Nephron (organoid): Measurements from ENCODE around the gene HGFAC.
A peak's percentile ranks its signal among the peaks of the same experiment; 100 is the strongest.

Experiments
- H3K27ac Mint-ChIP-seq, 3 experiments: 2 replicates each; pipeline ENCODE4 v1.8.0; 2020; ENCODE audit warnings: mixed read lengths in 3 of 3, mild to moderate bottlenecking in 2 of 3, moderate library complexity in 1 of 3
- H3K27me3 Mint-ChIP-seq: 2 replicates; pipeline ENCODE4 v1.8.0; 2021; ENCODE audit warnings: low read depth, mild to moderate bottlenecking, moderate library complexity, mixed read lengths
- H3K36me3 Mint-ChIP-seq: 2 replicates; pipeline ENCODE4 v1.8.0; 2020; ENCODE audit warnings: low read depth, mixed read lengths
- H3K4me1 Mint-ChIP-seq: 2 replicates; pipeline ENCODE4 v1.8.0; 2020; ENCODE audit warnings: mixed read lengths
- H3K4me3 Mint-ChIP-seq, 3 experiments: 2 replicates each; pipeline ENCODE4 v1.8.0; 2020; ENCODE audit warnings: mild to moderate bottlenecking in 3 of 3, mixed read lengths in 3 of 3, moderate library complexity in 2 of 3
- H3K9me3 Mint-ChIP-seq: 2 replicates; pipeline ENCODE4 v1.8.0; 2020; ENCODE audit warnings: mixed read lengths
- TF ChIP-seq, protein P1 (sequence below), 3 experiments: fragments of 200-600 bp; sonication (generic); IDR thresholded peaks; one replicate each; pipeline ENCODE4 v1.5.0; 2021; ENCODE audit warnings: antibody characterized with exemption in 3 of 3; ENCODE audit not compliant: unreplicated experiment in 3 of 3

HGFAC gene

DNA sequence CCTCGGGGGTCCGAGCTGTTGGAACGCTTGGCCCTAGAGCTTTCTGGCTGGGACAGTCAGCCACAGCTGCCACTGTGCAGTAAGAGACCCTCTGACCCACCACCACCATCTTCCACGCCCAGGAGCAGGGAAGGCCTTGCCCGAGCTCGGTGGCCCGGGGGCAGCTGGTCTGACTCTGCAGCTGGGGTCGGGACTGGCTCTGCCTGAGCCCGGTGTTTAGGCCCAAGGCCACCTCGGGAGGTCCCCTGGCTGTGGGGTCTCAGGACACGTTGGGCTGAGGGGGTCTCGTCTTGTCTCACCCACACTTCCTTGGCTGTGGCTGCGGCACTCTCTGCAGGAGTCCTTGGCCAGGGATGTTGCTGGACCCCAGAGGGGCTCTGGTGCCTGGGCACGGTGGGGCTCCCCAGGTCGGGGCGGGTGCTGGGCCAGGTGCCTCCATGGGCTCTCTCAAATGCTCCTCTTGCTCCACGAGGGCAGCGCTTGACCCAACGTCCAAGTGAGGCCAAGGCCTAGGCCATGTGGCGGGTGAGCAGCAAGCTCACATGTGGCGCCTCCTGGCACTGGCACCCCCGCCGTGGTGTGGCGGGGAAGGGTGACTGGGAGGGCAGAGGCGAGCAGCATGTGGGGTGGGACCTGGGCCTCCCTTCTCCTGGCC lies 44.2 kb downstream of the HGFAC start:
- H3K4me3 Mint-ChIP-seq: no peak overlapping the region
- TF ChIP-seq, protein P1, sequence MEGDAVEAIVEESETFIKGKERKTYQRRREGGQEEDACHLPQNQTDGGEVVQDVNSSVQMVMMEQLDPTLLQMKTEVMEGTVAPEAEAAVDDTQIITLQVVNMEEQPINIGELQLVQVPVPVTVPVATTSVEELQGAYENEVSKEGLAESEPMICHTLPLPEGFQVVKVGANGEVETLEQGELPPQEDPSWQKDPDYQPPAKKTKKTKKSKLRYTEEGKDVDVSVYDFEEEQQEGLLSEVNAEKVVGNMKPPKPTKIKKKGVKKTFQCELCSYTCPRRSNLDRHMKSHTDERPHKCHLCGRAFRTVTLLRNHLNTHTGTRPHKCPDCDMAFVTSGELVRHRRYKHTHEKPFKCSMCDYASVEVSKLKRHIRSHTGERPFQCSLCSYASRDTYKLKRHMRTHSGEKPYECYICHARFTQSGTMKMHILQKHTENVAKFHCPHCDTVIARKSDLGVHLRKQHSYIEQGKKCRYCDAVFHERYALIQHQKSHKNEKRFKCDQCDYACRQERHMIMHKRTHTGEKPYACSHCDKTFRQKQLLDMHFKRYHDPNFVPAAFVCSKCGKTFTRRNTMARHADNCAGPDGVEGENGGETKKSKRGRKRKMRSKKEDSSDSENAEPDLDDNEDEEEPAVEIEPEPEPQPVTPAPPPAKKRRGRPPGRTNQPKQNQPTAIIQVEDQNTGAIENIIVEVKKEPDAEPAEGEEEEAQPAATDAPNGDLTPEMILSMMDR (IDR thresholded peaks at IDR 0.05; ENCODE audit: unreplicated experiment in 3 of 3): no peak

DNA sequence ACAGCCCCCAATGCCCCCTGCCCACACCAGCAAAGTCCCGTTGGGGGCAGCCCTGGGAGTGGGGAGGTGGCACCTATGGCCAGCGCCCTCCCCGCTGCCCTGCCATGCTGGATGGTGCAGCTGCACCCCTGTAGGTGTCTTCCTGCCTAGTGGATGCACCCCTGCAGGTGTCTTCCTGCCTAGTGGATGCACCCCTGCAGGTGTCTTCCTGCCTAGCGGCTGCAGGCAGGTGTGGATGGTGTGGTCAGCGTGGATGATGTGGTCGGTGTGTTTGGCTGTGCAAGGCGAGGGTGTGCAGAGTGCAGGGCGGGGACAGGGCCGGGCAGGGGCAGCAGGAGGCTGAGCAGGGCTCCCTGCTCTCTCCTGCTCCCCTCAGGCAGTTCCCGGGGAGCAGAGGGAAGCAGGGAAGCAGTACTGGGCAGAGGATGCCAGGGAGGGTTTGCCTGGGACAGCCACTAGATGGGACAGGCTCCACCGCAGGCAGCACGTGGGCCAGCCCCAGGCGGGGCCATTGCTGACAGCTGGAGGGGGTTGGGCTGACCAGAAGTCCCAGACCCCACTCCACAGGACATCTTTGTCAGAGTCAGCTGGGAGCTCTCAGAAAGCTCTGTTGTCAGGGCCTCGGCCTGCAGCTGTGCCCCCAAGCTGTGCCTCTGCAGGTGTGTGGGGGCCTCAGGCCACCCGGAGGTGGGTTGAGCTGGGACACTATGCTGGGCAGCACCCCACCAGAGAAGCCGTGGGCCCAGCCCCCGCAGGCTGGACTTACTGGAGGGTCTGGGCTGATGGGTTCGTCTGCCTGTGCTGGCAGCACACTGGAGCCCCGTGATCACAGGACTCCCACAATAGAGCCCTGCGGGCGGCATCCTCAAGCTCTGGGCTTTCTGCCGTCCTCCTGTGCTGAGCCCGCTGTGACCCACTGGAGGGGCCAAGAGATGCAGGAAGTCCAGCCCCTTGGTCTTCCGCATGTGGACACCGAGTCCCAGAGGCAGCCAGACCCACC lies 45.1 kb downstream of the HGFAC start:
- TF ChIP-seq, protein P1 (IDR thresholded peaks at IDR 0.05; ENCODE audit: unreplicated experiment in 3 of 3): no peak
- H3K4me3 Mint-ChIP-seq: no peak overlapping the region
- no peaks in the 10 kb centered on the region for H3K36me3 Mint-ChIP-seq
- peak overlapping the region in 1 of 3 experiments; percentile 56 for H3K27ac Mint-ChIP-seq
- H3K4me1 Mint-ChIP-seq: peaks cover 13% of the 10 kb centered on the region
- H3K9me3 Mint-ChIP-seq: no peaks in the 10 kb centered on the region
- H3K27me3 Mint-ChIP-seq: peaks cover 31% of the 10 kb centered on the region

More for the DNA sequence above, 44.2 kb downstream of the HGFAC start:
- Mint-ChIP-seq H3K4me1 (peaks cover 16% of the 10 kb centered on the region), H3K9me3 (no peaks in the 10 kb centered on the region), H3K27ac (no peak overlapping the region), H3K27me3 (peaks cover 23% of the 10 kb centered on the region), H3K36me3 (no peaks in the 10 kb centered on the region)

DNA sequence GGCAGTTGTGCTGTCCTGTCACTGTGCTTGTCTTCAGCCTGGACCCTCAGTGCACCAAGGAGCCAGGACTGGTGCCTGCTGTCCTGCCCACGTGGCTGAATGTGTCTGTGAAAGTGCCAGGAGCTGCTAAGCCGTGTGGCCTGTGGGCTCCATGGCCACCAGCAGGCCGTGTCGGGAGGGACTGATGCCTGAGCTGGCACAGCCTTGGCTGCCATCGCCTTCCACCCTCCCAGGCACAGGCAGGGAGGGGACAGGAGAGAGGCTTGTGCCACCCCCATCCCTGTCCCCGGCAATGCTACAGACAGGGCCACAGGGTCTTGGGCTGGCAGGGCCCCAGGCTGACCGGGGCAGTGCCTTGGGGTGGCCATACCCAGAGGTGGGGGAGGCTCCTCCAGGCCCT lies 46.1 kb downstream of the HGFAC start:
- peaks cover 31% of the 10 kb centered on the region for H3K27me3 Mint-ChIP-seq
- no peak overlapping the region for H3K4me3 Mint-ChIP-seq
- H3K4me1 Mint-ChIP-seq: peaks cover 15% of the 10 kb centered on the region

DNA sequence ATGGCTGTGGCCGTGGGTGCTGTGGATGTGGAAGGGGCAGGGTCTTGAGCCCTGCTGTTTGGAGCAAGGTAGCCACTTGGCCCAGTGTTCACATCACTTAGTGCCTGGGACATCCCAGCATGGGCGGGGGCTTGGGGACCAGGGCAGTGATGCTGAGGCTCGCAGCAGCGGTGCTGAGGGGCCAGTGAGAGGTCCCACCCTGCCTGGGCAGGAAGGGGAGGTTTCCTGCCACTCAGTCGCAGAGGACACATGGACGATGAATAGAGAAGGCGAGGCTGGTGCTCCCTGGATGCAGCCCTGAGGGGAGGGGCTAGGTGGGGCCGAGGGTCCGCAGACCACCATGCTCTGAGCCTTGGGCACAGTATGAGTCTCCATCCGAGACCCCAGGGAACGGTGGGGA lies 47.1 kb downstream of the HGFAC start:
- Mint-ChIP-seq H3K9me3 (no peaks in the 10 kb centered on the region), H3K27me3 (peaks cover 31% of the 10 kb centered on the region), H3K4me3 (no peak overlapping the region), H3K27ac (no peak overlapping the region), H3K36me3 (no peaks in the 10 kb centered on the region), H3K4me1 (peaks cover 9% of the 10 kb centered on the region)
- TF ChIP-seq, protein P1 (IDR thresholded peaks at IDR 0.05; ENCODE audit: unreplicated experiment in 3 of 3): no peak

More for the DNA sequence above, 46.1 kb downstream of the HGFAC start:
- Mint-ChIP-seq H3K9me3 (no peaks in the 10 kb centered on the region), H3K27ac (no peak overlapping the region), H3K36me3 (no peaks in the 10 kb centered on the region)
- TF ChIP-seq, protein P1 (IDR thresholded peaks at IDR 0.05; ENCODE audit: unreplicated experiment in 3 of 3): no peak

DNA sequence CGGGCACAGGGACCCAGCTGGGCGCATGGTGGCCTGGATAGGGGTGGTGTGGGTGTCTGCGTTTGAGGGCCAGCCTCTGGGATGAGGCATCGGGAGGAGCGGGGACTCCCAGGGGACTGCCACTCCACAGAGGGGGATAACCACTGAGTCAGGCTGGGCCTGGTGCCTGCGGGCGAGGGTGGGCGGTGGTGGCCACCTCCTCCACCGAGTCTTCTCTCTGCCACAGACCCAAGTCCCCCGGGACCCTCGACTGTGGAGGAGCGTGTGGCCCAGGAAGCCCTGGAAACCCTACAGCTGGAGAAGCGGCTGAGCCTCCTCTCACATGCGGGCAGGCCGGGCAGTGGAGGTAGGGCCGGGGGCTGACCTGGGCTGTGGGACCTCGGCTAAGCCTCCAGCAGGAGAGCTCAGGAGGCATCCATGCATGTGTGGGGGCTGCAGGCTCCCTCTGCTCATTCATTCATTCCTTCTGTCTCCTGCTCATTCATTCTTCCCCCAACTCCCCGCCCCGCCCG lies 47.7 kb downstream of the HGFAC start:
- Mint-ChIP-seq H3K9me3 (no peaks in the 10 kb centered on the region), H3K36me3 (no peaks in the 10 kb centered on the region), H3K4me3 (no peak overlapping the region), H3K4me1 (peaks cover 9% of the 10 kb centered on the region), H3K27me3 (peaks cover 36% of the 10 kb centered on the region), H3K27ac (no peak overlapping the region)
- TF ChIP-seq, protein P1 (IDR thresholded peaks at IDR 0.05; ENCODE audit: unreplicated experiment in 3 of 3): no peak
